GM19395 (cell line): ENCODE data around the gene VPS50.
A peak's percentile ranks its signal among the peaks of the same experiment; 100 is the strongest.
"Not testable (repeated sequence)": the region's sequence is repeated elsewhere in the genome, so short reads cannot be mapped to it uniquely, and the experiment has no call there.

Experiments
- ATAC-seq: cut with Tn5 transposase; IDR thresholded peaks from one replicate; pipeline ENCODE4 v1.9.1; 2021; ENCODE audit warnings: mild to moderate bottlenecking, moderate library complexity; ENCODE audit not compliant: unreplicated experiment

The VPS50 gene

GRCh38 chr7:93326291-93326690 is 94.1 kb downstream of the VPS50 start:
- ATAC-seq = not testable (repeated sequence)

- no peak for ATAC-seq
These were observed 95.0 kb downstream of the VPS50 start for GRCh38 chr7:93327006-93327633.

- no peak for ATAC-seq
These were observed 99.5 kb downstream of the VPS50 start for GRCh38 chr7:93331706-93332105.

GRCh38 chr7:93332172-93332571 is 100.0 kb downstream of the VPS50 start:
- no peak for ATAC-seq

GRCh38 chr7:93337052-93337451 is 104.9 kb downstream of the VPS50 start:
- no peak for ATAC-seq

GRCh38 chr7:93342178-93342577 is 110.0 kb downstream of the VPS50 start:
- ATAC-seq = not testable (repeated sequence)

- ATAC-seq = no peak
These were observed 118.2 kb downstream of the VPS50 start for GRCh38 chr7:93350338-93350737.

- ATAC-seq = no peak
These were observed 120.7 kb downstream of the VPS50 start for GRCh38 chr7:93352881-93353280.

GRCh38 chr7:93354815-93355214 is 122.6 kb downstream of the VPS50 start:
- ATAC-seq = no peak

GRCh38 chr7:93359520-93360198 is 127.5 kb downstream of the VPS50 start:
- ATAC-seq = no peak

GRCh38 chr7:93361853-93362252 is 129.7 kb downstream of the VPS50 start:
- ATAC-seq = no peak

GRCh38 chr7:93364806-93365205 is 132.6 kb downstream of the VPS50 start:
- peak; percentile 52 for ATAC-seq

GRCh38 chr7:93365341-93365740 is 133.2 kb downstream of the VPS50 start:
- no peak for ATAC-seq

GRCh38 chr7:93366816-93367215 is 134.7 kb downstream of the VPS50 start:
- ATAC-seq = no peak

GRCh38 chr7:93367254-93367653 is 135.1 kb downstream of the VPS50 start:
- ATAC-seq = no peak

- not testable (repeated sequence) for ATAC-seq
These were observed 138.8 kb downstream of the VPS50 start for GRCh38 chr7:93370937-93371336.

- ATAC-seq = no peak
These were observed 141.4 kb downstream of the VPS50 start for GRCh38 chr7:93373537-93373936.

- ATAC-seq = peak; percentile 82
These were observed 142.3 kb downstream of the VPS50 start for GRCh38 chr7:93374345-93374940.

- ATAC-seq = no peak
These were observed 143.4 kb downstream of the VPS50 start for GRCh38 chr7:93375603-93376002.

- ATAC-seq = no peak
These were observed 146.1 kb downstream of the VPS50 start for GRCh38 chr7:93378131-93378760.

GRCh38 chr7:93382362-93382761 is 150.2 kb downstream of the VPS50 start:
- no peak for ATAC-seq

GRCh38 chr7:93390660-93391059 is 158.5 kb downstream of the VPS50 start:
- no peak for ATAC-seq
